Colonic mucosa (tissue), 4 donors: ENCODE results near the gene UBE2QL1. TPM values are rescaled to one million over a fixed set of nuclear protein-coding genes. Genes with fewer than 3 reads are reported as not detected.

Source experiments
- DNase-seq: peaks from one replicate; pipeline ENCODE4 v3.0.0-alpha.2; 2020
- H3K27ac ChIP-seq: fragments of 200-600 bp; one replicate; pipeline ENCODE4 v1.8.0; 2021
- H3K27me3 ChIP-seq: fragments of 200-600 bp; one replicate; pipeline ENCODE4 v1.8.0; 2021
- H3K36me3 ChIP-seq: fragments of 200-600 bp; one replicate; pipeline ENCODE4 v1.8.0; 2021
- H3K4me1 ChIP-seq: fragments of 200-600 bp; one replicate; pipeline ENCODE4 v1.8.0; 2021; ENCODE audit warnings: mild to moderate bottlenecking
- H3K4me3 ChIP-seq: fragments of 200-600 bp; one replicate; pipeline ENCODE4 v1.8.0; 2021
- H3K9ac ChIP-seq, 2 donors: one replicate each; pipeline ENCODE4 v1.7.0; 2013; ENCODE audit warnings: control low read depth in 2 of 2, low read depth in 2 of 2, low read length in 2 of 2
- H3K9me3 ChIP-seq: fragments of 200-600 bp; one replicate; pipeline ENCODE4 v1.8.0; 2021
- intact Hi-C: fragments of 100-400 bp; cut with DNase I; formaldehyde crosslinking; loops from one replicate; pipeline ENCODE4 v1.14.1; 2022
- total RNA-seq, 2 donors: library from RNA; stranded (reverse); fragmentation: NEBNext Ultra II Directional in 1 of 2; extraction: Animal tissue kit (Norgen Biotek cat#: 25700) in 1 of 2; gene quantifications; one replicate each; pipeline ENCODE4 v1.2.1, GENCODE V29; 2021
- TF ChIP-seq, protein P1 (sequence below): fragments of 200-600 bp; IDR thresholded peaks from one replicate; pipeline ENCODE4 v1.8.0; 2022; ENCODE audit warnings: antibody characterized with exemption, mild to moderate bottlenecking
- donor health status: healthy.
- donor health status: DM: no; HTN: no; CAD: no.
- donor health status: DM: no; HTN: no; CAD: no.

Gene UBE2QL1
- total RNA-seq, 2 donors from 2014 or later = 0.12 to 0.35 TPM

DNA sequence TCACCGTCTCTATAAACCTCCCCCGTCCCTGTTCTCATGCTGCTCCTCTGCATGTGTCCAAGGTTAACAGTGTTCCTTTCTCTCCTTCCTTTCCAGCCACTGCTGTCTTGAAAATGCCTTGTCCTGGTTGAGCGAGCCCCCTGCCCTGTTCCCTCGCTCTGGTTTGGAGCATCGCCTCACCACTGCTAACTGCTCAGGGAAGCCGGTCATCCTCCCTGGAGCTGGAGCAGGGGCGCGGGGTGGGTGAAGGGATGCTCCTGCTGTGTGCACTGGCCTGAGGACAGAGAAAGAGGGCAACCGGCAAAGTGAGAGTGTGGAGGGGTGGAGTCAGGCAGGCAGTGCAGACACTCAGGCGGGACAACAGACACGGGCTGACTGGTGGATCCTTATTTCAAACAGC lies 19.4 kb downstream of the UBE2QL1 start:
- no peaks in the 10 kb centered on the region for H3K27me3 ChIP-seq
- no peak overlapping the region for H3K4me3 ChIP-seq
- no peaks in the 10 kb centered on the region for H3K9me3 ChIP-seq
- TF ChIP-seq, protein P1, sequence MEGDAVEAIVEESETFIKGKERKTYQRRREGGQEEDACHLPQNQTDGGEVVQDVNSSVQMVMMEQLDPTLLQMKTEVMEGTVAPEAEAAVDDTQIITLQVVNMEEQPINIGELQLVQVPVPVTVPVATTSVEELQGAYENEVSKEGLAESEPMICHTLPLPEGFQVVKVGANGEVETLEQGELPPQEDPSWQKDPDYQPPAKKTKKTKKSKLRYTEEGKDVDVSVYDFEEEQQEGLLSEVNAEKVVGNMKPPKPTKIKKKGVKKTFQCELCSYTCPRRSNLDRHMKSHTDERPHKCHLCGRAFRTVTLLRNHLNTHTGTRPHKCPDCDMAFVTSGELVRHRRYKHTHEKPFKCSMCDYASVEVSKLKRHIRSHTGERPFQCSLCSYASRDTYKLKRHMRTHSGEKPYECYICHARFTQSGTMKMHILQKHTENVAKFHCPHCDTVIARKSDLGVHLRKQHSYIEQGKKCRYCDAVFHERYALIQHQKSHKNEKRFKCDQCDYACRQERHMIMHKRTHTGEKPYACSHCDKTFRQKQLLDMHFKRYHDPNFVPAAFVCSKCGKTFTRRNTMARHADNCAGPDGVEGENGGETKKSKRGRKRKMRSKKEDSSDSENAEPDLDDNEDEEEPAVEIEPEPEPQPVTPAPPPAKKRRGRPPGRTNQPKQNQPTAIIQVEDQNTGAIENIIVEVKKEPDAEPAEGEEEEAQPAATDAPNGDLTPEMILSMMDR = no peak
- no peak overlapping the region for H3K9ac ChIP-seq
- DNase-seq = no peak
- H3K36me3 ChIP-seq = no peaks in the 10 kb centered on the region
- no peak overlapping the region for H3K27ac ChIP-seq
- intact Hi-C loops = no loop called here
- no peaks in the 10 kb centered on the region for H3K4me1 ChIP-seq

DNA sequence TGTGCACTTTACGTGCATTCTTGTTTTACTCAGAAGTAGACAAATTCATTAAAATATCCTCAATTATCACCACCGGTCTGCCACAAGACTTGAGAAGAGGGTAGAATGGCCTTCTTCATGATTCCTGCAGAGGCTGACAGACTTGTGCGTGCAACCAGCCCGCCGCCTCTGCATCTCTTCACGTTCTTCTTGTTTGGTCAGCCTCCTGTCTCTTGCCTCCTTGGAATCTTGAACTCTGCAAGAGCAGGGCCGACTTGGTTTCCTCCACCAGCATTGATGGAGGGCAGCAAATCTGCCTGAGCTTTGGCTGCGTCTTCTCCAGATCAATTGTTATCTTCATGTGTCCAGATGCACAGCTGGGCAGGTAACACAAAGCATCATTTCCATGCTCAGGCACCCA lies 20.2 kb downstream of the UBE2QL1 start:
- Histone ChIP-seq H3K36me3 (no peaks in the 10 kb centered on the region), H3K4me3 (no peak overlapping the region), H3K27me3 (no peaks in the 10 kb centered on the region), H3K9ac (no peak overlapping the region), H3K9me3 (no peaks in the 10 kb centered on the region), H3K4me1 (no peaks in the 10 kb centered on the region), H3K27ac (no peak overlapping the region)
- no peak for DNase-seq
- TF ChIP-seq, protein P1 = no peak
- intact Hi-C loops = no loop called here

DNA sequence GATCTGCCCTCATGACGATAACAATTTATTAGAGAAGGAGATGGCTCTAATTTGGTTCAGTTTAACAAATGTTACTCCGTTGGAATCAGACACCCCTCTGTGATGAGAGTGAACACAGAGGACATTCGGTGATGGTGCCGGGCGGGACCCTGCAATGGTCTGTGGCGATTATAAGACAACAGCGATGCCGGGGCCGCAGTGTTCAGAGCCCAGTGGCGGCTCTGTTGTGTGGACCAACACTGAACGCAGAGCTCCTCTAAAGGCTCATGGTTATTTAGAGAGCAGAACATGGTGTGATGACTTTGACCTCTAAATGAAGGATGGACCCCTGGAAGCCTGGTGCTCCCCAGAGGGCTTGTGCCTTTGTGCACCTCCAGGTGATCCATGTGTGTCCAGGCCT lies 21.2 kb downstream of the UBE2QL1 start:
- Histone ChIP-seq H3K4me3 (no peak overlapping the region), H3K27me3 (no peaks in the 10 kb centered on the region), H3K9me3 (no peaks in the 10 kb centered on the region), H3K9ac (no peak overlapping the region), H3K36me3 (no peaks in the 10 kb centered on the region), H3K4me1 (no peaks in the 10 kb centered on the region), H3K27ac (no peak overlapping the region)
- DNase-seq = no peak
- intact Hi-C loops = no loop called here
- TF ChIP-seq, protein P1 = no peak

DNA sequence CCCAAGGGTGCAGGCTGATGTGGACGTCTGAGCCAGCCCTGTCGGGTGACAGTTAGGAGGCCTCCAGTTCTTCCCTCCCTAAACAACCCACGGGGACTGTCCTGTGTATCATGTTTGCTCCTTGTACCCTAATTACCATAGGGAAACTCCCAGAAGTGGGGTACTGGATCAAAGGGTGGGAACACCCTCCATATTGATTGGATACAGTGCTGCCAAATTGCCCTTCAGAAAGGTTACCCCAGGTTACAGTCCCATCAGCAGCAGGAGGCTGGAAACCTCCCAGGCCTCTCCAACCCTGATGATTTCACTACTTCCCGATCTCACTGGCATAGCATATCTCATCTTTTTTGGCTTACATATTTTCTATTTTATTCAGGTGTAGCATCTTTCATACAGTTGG lies 22.0 kb downstream of the UBE2QL1 start:
- no peaks in the 10 kb centered on the region for H3K4me1 ChIP-seq
- intact Hi-C loops = no loop called here
- H3K4me3 ChIP-seq = no peak overlapping the region
- TF ChIP-seq, protein P1 = no peak
- no peaks in the 10 kb centered on the region for H3K27me3 ChIP-seq
- H3K27ac ChIP-seq = no peak overlapping the region
- no peaks in the 10 kb centered on the region for H3K9me3 ChIP-seq
- DNase-seq = no peak
- no peaks in the 10 kb centered on the region for H3K36me3 ChIP-seq
- no peak overlapping the region for H3K9ac ChIP-seq

DNA sequence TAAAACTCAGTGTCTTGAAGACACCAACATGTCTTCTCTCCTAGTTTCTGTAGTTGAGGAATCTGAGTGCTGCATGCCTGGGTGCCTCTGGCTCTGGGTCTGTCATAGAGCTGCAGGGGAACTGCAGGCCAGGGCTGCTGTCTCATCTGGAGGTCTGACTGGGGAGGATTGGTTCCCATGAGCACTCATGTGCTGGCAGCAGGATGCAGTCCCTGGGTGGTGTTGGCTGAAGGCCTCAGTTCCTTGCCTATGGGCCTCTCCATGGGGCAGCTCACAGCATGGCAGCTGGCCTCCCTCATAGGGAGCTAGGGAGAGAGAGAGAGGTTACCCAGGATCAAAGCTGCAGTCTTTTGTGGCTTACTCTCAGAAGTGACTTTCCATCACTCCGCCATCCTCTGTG lies 22.6 kb downstream of the UBE2QL1 start:
- intact Hi-C loops = no loop called here
- Histone ChIP-seq H3K9me3 (no peaks in the 10 kb centered on the region), H3K9ac (no peak overlapping the region), H3K4me3 (no peak overlapping the region), H3K27me3 (no peaks in the 10 kb centered on the region), H3K36me3 (no peaks in the 10 kb centered on the region), H3K27ac (no peak overlapping the region), H3K4me1 (no peaks in the 10 kb centered on the region)
- TF ChIP-seq, protein P1 = no peak
- no peak for DNase-seq

DNA sequence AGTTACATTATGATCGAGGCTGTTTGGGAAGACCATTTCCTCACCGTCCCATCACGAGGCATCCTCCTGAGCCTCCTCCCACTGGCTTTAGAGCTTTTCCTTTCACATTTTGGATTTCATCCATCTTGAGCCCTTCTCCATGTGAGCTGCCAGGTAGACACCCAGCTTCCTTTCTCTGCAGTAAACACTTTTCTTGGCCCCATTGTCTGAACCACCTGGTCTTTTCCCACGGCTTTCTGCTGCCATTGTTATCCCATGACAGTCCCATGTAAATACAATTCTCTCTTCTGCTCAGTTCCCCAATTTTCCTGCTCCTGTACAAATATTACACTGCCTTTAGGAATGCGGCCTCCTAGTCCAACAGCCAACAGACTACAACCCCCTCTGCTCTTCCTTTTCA lies 24.1 kb downstream of the UBE2QL1 start:
- TF ChIP-seq, protein P1 = no peak
- Histone ChIP-seq H3K4me3 (no peak overlapping the region), H3K9ac (no peak overlapping the region), H3K9me3 (no peaks in the 10 kb centered on the region), H3K36me3 (no peaks in the 10 kb centered on the region), H3K4me1 (no peaks in the 10 kb centered on the region), H3K27ac (no peak overlapping the region), H3K27me3 (no peaks in the 10 kb centered on the region)
- DNase-seq = no peak
- intact Hi-C loops = no loop called here
